Epidermal melanocyte (primary cell): ENCODE results near the gene BLOC1S4.
"Not testable (repeated sequence)": the region's sequence is repeated elsewhere in the genome, so short reads cannot be mapped to it uniquely, and the experiment has no call there.

Source experiments
- DNase-seq: peaks from one replicate; pipeline ENCODE4 v3.0.0; 2011; ENCODE audit warnings: low spot score; ENCODE audit not compliant: insufficient read length

Gene BLOC1S4

GRCh38 chr4:6740347-6740746 lies 24.4 kb downstream of the BLOC1S4 start:
- DNase-seq, result no peak

DNA sequence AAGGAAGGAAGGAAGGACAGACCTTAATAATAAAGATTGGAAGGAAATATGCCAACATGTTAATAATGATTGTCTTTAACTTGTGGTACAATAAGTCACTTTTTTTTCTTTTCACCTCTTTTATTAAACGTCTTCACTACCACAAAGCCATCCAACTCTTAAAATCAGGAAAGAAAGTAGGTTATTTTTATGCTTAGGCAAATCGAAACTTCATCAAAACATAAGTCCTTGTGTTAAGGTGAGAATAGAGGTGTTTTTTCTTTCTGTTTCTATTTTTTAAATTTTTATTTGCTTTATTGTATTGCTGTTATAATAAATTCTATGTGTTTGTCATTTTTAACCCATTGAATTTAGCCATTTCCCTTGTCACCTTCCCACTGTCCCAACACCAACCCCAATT lies 26.5 kb downstream of the BLOC1S4 start:
- DNase-seq, result no peak

DNA sequence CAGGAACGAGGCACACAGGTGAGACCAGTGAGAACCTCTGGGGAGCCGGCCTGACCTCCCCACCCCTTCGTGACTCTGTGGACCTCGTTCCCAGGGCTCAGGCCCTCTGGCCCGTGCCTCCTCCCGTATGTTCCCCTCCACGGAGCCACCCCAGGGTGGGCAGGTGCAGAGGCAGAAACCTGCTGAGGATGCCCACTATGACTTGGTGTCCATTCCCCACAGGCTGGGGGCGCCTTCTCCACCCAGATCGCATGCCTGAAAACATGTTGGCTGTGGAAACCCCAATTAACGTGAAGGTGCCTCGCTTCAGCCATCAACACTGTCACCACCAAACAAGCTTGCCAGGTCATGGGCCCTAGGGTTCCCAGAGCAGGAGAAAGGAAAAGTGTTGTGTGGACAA lies 27.0 kb downstream of the BLOC1S4 start:
- DNase-seq, result no peak

GRCh38 chr4:6746721-6747293 lies 30.8 kb downstream of the BLOC1S4 start:
- no peak for DNase-seq

DNA sequence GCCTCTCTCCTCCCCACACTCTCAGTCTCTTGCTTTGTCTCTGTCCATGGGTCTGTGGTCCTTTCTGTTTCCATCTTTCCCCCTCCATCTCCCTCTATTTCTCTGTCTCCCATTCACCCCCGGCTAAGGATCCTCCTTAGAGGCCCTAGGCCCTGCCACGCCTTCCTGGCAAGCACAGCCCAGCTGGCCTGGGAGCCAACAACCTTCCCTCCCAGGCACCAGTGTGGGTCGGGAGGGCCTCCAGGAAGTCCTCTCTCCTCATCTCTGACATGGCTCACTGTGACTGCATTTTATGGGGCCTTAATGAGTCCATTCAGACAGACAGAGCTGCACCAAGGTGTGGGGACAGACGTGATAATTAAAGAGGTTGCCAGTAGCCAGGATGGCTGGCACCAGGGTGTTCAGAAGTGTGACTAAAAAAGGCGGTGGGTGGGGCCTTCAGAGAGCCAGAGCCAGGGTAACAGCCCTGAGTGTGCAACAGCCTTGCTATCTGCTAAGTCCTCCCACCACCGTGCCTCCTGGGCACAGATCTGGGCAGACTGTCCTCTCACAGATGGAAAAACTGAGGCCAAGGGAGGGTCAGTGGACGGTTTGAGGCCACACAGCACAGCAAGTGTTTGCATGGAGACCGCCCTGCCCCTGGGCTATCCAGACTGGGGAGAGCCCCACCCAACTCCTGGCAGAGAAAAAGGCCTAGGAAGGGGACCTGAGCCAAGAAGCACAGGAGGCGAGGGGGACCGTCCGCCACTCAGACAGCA lies 31.5 kb downstream of the BLOC1S4 start:
- DNase-seq, result no peak

GRCh38 chr4:6748286-6748685 lies 32.3 kb downstream of the BLOC1S4 start:
- DNase-seq, result no peak

DNA sequence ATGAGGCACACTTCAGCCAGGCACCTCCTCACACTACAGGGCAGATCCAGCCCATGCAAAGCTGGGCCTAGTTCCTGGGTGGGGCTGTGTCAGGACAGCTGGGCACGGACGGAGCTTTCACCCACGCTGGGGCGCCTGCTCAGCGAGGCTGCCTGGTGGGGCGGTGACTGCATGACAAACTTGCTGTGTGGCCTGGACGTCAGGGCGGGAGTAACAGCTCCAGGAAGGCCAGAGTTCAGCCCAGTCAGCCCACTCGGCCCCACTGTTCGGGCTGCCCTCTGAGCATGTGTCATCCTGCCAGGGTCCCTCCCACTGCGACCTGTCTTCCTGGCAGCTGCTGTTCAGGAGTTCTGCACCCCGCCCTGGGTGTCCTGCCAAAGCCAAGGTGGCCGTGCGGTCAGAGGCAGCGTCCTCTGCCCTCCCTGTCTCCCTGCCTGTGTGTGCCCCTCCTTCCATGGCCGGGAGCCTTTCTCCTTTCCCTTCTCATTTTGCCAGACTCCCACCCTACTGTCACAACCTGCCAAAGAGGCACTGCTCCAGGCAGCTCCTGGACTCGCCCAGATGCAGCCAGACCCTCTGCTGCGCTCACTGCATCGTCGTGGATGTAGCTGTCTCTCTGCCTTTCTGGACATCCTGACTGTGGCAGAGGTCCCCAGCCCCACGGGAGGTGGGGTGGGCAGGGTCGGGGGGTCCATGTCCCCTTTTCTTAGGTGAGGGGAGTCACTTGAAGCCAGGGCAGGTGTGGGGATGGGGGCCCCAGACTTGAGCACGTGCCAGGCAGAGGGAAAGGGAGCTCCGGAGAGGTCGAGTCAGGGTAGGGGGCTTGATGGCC lies 33.6 kb downstream of the BLOC1S4 start:
- DNase-seq, result no peak

DNA sequence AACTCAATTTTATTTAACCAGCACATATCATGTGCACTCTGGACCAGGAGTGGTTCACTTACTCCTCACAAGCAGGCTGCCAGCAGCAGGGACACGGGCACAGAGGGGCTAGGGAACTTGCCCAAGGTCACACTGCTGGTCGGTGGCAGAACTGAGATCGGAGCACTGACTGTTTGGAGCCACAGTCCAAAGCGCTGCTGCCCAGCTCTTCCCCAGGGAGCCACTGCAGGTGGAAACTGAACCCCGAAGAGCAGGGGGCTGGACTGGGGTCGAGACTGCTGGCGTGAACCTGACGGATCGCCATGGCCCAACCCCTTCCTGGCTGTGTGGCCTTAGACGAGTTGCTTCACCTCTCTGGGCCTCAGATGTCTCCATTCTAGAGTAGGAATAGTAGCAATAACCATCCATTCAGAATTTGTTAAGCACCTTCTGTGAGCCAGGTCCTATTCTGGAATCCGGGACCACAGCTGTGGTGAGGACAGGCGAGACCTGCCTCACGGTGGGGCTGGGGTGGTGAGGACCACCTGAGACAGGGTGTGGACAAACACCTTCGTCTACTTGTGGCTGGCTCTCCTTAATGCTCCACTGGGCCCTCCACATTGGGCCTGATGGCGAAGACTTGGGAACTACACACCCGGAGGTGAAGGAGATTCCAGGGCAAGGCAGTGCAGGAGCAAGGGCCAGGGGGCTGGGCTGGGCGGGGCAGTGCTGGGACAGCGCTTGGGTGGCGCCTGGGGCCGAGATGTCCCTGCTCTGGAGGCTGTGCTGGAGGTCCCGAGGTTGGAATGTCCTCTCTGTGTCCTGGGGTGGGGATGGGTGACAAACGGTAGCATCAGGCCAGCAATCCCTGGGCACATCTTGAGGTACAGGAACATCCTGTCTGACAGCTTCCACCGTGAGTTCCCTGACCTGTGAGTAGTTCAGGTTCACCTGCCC lies 34.6 kb downstream of the BLOC1S4 start:
- DNase-seq, result no peak

DNA sequence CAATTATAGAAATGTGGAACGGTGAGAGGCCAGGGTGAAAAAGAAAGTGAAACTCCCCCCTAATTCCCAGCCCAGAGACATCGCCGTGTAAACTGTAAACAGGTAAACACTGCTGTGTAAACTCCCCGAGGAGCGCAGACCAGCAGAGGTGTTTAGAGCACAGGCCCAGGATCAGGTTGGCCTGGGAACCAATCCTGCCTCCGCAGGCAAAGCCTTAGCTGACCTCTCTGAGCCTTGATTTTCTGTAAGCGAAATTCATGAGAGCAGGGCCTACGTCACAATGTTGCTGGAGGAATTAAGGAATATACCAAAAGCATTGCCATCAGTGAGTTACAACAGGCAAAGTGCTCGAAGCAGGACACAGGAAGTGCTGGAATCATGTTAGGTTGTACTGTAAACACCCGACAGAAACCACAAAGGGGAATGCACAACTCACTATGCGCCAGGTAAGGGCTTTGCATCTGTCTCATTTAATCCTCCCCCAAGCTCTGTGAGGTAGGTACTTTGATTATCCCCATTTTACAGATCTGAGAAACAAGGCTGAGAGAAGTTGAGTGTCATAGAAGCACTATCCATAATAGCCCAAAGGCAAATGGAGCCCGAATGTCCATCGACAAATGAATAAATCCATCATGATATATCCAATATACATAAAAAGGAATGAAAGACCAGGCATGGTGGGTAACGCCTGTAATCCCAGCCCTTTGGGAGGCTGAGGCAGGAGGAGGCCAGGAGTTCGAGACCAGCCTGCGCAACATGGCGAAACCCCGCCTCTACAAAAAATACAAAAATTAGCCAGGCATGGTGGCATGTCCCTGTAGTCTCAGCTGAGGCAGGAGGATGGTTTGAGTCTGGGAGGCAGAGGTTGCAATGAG lies 35.9 kb downstream of the BLOC1S4 start:
- DNase-seq, result peak; percentile 16

DNA sequence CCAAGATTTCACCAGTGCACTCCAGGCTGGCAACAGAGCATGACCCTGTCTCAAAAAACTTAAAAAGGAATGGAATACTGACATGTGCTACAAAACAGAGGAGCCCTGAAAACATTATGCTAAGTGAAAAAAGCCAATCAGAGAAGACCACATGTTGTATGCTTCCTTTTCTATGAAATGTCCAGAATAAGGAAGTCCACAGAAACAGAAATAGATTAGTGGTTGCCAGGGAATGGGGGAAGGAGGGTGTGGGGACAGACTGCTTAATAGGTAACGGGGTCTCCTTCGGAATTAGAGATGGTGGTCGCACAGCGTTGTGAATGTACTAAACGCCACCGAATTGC lies 36.5 kb downstream of the BLOC1S4 start:
- no peak for DNase-seq

DNA sequence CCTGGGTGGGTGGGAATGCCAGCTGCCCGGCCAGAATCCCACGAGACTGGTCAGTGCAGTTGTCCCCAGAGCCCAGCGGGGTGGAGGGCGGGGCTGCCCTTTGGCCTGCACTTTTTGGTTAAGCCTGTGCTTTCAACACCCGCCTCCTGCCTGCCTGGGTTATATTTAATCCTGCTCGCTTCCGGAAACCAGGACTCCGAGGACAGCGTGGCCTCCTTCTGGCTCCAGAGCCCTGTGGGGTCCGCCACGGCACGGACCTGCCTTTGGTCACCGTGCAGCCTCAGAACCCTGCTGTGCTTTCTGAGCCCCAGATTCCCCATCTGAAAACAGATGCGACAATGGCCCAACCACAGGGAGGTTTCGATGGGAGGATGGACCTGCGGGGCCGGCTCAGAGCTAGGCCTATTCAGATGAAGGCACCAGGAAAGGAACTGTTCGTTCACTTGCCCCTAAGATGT lies 37.2 kb downstream of the BLOC1S4 start:
- peak; percentile 14 for DNase-seq

DNA sequence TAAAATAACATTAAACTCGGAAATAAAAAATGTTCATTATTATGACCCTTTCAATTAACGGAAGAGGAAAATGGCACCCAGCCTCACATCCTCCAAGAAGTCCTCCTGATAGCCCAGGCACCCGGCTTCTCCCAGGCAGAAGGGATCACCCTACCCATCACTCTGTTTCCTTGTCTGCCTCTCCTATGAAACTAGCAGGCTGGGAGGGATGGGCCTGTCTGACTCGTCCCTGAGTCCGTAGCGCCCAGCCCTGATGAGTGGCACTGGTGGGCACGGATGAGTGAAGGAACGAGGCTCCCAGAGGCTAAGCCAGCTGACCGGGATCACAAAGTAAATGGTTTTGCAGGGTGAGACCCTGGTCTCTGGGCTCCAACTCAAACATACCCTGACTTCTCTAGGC lies 37.9 kb downstream of the BLOC1S4 start:
- DNase-seq, result no peak

DNA sequence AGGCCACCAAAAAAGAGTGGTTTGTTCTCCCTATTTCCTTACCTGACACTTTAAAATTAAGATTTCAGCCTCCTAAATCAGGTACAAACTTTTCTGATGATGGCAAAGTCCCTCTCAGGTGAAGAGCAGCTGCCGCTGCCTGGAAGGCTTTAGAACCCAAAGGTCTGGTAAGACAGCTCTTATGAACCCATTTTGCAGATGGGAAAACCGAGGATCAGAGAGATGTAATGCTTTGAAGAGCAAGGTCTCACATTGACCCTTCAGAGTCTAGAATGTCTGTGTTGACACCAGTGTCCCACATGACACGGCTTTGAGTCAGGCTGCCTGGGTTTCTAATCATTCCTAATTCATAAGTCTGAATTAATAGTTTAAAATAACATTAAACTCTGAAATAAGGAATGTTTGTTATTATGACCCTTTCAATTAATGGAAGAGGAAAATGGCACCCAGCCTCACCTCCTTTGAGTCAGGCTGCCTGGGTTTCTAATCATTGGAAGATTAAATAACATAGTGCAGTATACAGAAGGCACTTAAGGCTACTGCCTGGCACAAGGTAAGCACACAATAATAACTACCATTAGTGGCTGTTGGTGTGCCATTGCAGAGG lies 38.6 kb downstream of the BLOC1S4 start:
- peak; percentile 7 for DNase-seq

- no peak for DNase-seq
Observed at GRCh38 chr4:6755088-6755753, 39.2 kb downstream of the BLOC1S4 start.

- DNase-seq, result not testable (repeated sequence)
Observed at GRCh38 chr4:6756345-6756744, 40.4 kb downstream of the BLOC1S4 start.

GRCh38 chr4:6758728-6759127 lies 42.8 kb downstream of the BLOC1S4 start:
- DNase-seq, result no peak

DNA sequence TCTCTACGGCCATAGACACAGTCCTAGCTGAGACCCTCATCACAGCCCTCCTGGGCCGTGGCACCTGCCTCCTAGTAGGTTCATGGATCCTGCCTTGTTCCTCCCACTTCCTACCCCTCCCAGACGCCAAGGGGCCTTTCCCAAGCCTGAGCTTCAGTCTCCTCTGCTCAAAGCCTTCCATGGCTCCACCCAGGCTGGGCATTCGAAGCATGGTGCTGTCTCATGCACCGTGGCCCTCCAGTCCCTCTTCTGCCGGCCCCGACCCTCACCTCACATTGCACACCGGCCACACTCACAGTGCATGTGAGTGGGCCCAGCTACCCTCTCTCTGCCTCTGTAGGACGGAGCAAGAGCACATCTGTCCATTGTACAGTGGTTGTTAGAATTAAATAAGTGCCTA lies 44.9 kb downstream of the BLOC1S4 start:
- DNase-seq, result peak; percentile 12

DNA sequence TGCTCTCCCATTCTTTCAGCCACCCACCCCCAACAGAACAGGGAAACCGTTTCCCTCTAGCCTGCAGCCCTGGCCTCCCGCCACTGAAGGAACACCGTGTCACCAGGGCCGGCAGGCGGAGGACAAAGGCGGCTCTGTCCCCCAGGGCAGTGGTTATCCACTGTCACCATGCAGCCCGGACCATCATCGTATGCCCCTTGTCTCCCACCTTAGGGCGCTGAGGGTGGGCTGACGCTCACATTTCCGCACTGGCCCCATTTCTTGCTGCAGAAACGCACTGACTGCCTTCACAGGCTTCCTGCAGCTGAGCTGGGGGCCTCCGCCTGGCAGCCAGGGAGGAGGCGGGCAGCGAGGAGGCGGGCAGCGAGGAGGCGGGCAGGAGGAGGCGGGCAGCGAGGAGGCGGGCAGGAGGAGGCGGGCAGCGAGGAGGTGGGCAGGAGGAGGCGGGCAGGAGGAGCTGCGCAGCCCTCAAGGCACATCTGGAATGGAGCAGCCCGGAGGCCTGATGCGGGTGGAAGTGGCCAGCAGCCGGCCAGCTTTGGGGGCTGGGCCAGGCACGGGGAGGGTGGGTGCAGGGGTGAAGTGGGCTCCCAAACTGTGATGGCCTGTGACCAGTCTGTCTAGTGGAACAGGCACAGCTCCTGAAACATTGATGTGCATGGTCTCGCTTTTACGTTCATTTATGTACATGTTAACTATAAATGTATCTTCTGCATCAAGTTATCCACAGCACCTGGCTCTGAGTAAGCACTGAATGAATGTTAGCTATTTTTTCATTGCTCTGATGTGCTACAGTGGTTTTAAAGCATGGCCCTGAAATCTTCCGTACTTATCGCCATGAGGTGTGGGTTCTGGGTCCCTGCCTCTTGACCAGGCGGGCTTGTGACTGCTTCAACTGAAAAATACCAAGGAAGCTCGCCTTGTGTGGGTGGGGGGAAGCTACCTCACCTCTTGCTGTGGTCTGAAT lies 46.0 kb downstream of the BLOC1S4 start:
- peak; percentile 25 for DNase-seq
